Measurements from ENCODE around the gene RERE. TPM values are rescaled to one million over a fixed set of nuclear protein-coding genes. Genes with fewer than 3 reads are reported as not detected.

RERE gene
- total and polyA plus RNA-seq, 2 donors: 69.0 to 168 TPM

DNA sequence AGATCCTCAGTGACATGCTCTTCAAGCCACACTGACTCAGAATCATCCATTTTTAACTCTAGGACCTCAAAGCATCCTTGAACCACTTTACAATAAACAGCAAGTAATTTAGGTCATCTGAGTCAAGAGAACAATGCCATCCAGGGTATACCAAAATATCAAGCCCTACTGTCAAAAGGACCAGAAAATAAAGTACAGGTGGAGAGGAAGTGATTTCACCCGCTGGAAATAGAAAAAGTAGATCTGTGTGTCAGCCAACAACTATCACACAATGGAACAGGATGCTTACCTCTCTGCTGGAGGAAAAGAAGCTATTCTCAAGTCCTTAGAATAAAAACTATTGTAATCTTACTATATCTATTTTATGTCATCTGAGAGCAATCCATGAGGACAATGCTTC is 37.0 kb downstream of the RERE start:
- Histone ChIP-seq H3K4me3 (ENCODE audit: low read depth, low read length) (no peak overlapping the region), H3K27ac (ENCODE audit: low read depth) (no peak overlapping the region), H3K36me3 (ENCODE audit: insufficient read depth) (no peaks in the 10 kb centered on the region), H3K4me1 (ENCODE audit: insufficient read depth) (no peaks in the 10 kb centered on the region)
- DNase-seq (ENCODE audit: extremely low spot score): no peak
- 84% methylated on average over 1 of the region's 1 CpG for WGBS

DNA sequence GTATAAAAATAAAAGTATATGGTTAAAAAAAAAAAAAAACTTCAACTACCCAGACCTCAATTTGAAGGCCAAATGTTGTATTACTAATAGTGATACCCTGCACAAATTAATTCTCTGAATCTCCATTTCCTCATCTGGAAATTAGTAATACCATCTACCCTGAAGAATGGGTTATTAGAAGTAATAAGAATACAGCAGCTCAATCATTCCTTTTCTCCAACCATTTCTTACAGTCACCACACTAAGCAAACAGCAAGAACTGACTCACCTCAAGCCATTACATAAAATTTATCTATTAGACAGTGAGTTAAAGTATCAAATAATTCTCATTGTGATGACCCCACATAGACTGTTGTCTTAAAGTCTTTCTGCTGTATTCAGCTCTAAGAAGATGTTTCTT is 39.6 kb downstream of the RERE start:
- no peaks in the 10 kb centered on the region for H3K36me3 ChIP-seq (ENCODE audit: insufficient read depth)
- H3K4me3 ChIP-seq (ENCODE audit: low read depth, low read length): no peak overlapping the region
- no peak overlapping the region for H3K27ac ChIP-seq (ENCODE audit: low read depth)
- DNase-seq (ENCODE audit: extremely low spot score): no peak
- no peaks in the 10 kb centered on the region for H3K4me1 ChIP-seq (ENCODE audit: insufficient read depth)

DNA sequence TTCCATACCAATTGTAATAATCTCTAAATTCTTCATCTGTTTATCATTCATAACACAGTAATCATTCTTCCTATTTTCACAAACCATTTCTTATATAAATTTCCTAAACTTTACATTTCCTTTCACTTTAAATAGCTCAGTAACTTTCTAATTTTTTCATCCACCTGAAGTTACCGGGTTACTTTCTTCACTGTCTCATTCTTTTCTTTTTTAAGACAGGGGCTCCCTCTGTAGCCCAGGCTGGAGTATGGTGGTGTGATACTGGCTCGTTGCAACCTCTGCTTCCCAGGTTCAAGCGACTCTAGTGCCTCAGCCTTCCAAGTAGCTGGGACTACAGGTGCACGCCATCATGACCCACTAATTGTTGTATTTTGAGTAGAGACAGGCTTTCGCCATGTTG is 41.3 kb downstream of the RERE start:
- WGBS: 83% methylated on average over 5 of the region's 5 CpGs
- Histone ChIP-seq H3K4me1 (ENCODE audit: insufficient read depth) (no peaks in the 10 kb centered on the region), H3K36me3 (ENCODE audit: insufficient read depth) (no peaks in the 10 kb centered on the region), H3K27ac (ENCODE audit: low read depth) (no peak overlapping the region), H3K4me3 (ENCODE audit: low read depth, low read length) (no peak overlapping the region)
- no peak for DNase-seq (ENCODE audit: extremely low spot score)

DNA sequence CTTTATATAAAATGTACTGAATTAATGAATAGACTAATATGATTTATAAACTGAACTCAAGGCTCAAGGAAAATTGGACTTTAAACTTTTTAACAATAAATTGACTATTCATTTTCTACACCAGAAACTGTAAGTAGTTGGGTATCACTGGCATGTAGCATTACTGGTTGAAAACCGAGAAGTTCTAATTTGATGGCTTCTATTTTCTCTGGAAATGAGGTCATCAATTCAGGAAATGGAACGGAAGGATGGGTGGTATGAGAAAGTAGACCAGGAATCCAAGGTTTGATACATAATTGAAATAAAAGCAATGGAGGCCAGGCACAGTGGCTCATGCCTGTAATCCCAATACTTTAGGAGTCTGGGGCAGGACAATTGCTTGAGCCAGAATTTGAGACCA is 50.4 kb downstream of the RERE start:
- no peaks in the 10 kb centered on the region for H3K4me1 ChIP-seq (ENCODE audit: insufficient read depth)
- no peaks in the 10 kb centered on the region for H3K36me3 ChIP-seq (ENCODE audit: insufficient read depth)
- no peak for DNase-seq (ENCODE audit: extremely low spot score)
- 90% methylated on average over 2 of the region's 2 CpGs for WGBS
- no peak overlapping the region for H3K4me3 ChIP-seq (ENCODE audit: low read depth, low read length)
- H3K27ac ChIP-seq (ENCODE audit: low read depth): no peak overlapping the region

DNA sequence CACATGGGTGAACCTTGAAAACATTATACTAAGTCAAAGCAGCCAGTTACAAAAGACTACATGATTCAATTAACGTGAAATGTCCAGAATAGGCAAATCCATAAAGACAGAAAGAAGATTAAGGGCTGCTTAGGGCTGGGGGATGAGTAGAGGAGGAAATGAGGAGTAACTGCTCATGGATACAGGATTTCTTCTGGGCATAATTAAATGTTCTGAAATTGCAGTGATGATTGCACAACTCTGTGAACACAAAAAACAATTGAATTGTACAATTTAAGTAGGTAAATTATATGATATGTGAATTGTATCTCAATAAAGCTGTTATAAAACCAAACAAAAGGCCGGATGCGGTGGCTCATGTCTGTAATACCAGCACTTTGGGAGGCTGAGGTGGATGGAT is 52.2 kb downstream of the RERE start:
- DNase-seq (ENCODE audit: extremely low spot score): no peak
- H3K4me1 ChIP-seq (ENCODE audit: insufficient read depth): no peaks in the 10 kb centered on the region
- WGBS: 94% methylated on average over 3 of the region's 3 CpGs
- H3K4me3 ChIP-seq (ENCODE audit: low read depth, low read length): no peak overlapping the region
- no peaks in the 10 kb centered on the region for H3K36me3 ChIP-seq (ENCODE audit: insufficient read depth)
- H3K27ac ChIP-seq (ENCODE audit: low read depth): no peak overlapping the region

DNA sequence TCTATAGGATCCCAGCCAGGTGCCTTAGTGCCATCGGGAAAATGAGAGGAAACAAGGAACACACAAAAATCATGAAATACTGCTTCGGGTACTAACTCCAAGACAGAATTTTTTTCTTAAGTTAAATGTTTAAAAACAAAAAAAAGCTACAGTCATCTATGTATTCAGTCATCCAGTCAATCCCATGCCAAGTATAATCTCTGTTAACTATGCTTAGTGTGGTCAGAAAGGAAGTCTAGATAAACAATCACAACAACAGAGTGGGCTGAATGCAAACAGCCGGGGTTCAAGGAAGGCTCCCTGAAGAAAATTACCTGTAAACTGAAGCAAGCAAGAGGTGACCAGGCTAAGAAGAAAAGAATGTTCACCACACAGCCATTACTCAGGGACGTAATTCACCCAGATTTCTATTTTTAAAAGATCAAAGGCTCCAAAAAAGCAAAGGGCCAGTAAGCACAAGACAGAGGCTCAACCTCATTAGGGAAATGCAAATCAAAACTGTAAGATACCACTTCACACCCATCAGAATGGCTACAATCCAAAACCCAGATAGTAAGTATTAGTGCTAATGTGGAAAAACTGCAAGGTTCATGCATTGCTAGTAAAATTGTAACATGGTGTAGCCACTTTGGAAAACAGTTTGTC is 53.0 kb downstream of the RERE start:
- Histone ChIP-seq H3K27ac (ENCODE audit: low read depth) (no peak overlapping the region), H3K36me3 (ENCODE audit: insufficient read depth) (no peaks in the 10 kb centered on the region), H3K4me1 (ENCODE audit: insufficient read depth) (no peaks in the 10 kb centered on the region), H3K4me3 (ENCODE audit: low read depth, low read length) (no peak overlapping the region)
- DNase-seq (ENCODE audit: extremely low spot score): no peak
- 50% methylated on average over 4 of the region's 4 CpGs for WGBS

DNA sequence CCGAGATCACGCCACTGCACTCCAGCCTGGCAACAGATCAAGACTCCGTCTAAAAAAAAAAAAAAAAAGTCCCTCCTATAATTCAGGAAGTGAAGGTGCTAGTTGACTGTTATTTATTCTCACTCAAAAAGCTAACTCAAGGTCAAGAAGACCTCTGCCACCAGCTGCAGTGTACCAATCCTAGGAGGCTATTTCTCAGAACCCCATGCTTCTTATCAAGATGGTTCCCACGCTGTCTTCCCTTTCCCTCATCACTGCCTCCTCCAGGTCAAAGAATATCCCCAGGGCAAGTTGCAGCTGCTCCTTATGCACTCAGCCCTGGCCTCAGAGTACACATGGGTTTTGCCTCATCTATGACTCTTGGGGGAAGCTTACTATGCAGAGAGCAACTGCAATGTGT is 53.6 kb downstream of the RERE start:
- DNase-seq (ENCODE audit: extremely low spot score): no peak
- WGBS: 68% methylated on average over 4 of the region's 4 CpGs
- Histone ChIP-seq H3K36me3 (ENCODE audit: insufficient read depth) (no peaks in the 10 kb centered on the region), H3K27ac (ENCODE audit: low read depth) (no peak overlapping the region), H3K4me3 (ENCODE audit: low read depth, low read length) (no peak overlapping the region), H3K4me1 (ENCODE audit: insufficient read depth) (no peaks in the 10 kb centered on the region)

DNA sequence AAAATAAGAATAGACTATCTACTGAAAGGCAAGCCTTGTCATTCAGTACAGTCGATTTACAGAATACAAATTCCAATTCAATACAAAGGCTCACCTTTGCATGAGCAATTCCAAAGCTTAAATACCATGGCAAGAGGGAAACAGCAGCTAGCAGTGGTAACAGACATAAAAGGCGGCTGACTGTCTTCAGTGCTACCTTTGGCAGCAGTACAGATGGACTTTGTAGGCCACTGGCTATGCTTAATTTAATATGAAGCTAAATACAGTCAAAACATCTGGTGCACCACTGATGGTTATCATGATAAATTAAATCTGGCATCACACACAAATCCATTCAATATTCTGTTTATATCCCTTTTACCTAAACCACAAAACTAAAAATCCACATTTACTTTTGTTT is 62.4 kb downstream of the RERE start:
- Histone ChIP-seq H3K36me3 (ENCODE audit: insufficient read depth) (no peaks in the 10 kb centered on the region), H3K4me3 (ENCODE audit: low read depth, low read length) (no peak overlapping the region), H3K27ac (ENCODE audit: low read depth) (no peak overlapping the region), H3K4me1 (ENCODE audit: insufficient read depth) (no peaks in the 10 kb centered on the region)
- 66% methylated on average over 2 of the region's 2 CpGs for WGBS
- no peak for DNase-seq (ENCODE audit: extremely low spot score)

DNA sequence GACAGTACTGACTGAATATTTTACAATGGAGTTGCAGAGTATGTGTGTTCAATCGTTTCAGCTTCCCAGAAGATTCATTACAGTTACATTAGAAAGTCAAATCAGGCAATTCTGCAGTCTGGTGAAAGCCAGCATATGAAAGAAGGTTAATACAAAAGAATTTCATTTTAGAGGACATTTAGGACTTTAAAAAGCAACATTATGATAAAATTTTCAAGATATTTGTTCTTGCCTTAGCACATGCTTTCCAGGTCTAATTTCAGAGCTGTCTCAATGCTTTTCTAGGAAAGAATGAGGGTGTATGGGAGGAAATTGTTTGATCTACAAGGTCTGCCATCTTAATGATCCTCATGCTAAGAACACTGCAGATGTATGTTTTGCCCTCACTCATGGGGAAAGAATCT is 63.2 kb downstream of the RERE start:
- Histone ChIP-seq H3K36me3 (ENCODE audit: insufficient read depth) (no peaks in the 10 kb centered on the region), H3K4me1 (ENCODE audit: insufficient read depth) (no peaks in the 10 kb centered on the region), H3K27ac (ENCODE audit: low read depth) (no peak overlapping the region), H3K4me3 (ENCODE audit: low read depth, low read length) (no peak overlapping the region)
- no peak for DNase-seq (ENCODE audit: extremely low spot score)
- WGBS: 83% methylated on average over 1 of the region's 1 CpG

DNA sequence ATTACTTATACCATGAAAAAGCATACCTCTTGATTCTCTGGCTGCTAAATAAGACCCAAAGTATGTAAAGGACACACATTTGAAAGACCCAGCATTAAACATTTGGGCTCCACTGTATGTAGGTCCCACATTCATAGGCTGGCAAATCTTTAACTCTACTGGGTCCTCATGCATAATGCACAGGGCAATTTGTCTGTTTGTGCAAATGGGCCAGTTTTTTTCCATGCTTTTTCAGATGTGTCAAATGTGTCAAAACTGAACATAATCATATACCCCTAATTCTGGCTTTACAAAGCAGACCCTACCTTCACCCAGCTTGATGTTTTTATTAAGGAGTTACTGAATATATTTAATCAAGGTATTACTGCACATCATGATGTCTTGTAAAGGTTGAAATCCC is 63.7 kb downstream of the RERE start:
- Histone ChIP-seq H3K4me3 (ENCODE audit: low read depth, low read length) (no peak overlapping the region), H3K36me3 (ENCODE audit: insufficient read depth) (no peaks in the 10 kb centered on the region), H3K4me1 (ENCODE audit: insufficient read depth) (no peaks in the 10 kb centered on the region), H3K27ac (ENCODE audit: low read depth) (no peak overlapping the region)
- DNase-seq (ENCODE audit: extremely low spot score): no peak

DNA sequence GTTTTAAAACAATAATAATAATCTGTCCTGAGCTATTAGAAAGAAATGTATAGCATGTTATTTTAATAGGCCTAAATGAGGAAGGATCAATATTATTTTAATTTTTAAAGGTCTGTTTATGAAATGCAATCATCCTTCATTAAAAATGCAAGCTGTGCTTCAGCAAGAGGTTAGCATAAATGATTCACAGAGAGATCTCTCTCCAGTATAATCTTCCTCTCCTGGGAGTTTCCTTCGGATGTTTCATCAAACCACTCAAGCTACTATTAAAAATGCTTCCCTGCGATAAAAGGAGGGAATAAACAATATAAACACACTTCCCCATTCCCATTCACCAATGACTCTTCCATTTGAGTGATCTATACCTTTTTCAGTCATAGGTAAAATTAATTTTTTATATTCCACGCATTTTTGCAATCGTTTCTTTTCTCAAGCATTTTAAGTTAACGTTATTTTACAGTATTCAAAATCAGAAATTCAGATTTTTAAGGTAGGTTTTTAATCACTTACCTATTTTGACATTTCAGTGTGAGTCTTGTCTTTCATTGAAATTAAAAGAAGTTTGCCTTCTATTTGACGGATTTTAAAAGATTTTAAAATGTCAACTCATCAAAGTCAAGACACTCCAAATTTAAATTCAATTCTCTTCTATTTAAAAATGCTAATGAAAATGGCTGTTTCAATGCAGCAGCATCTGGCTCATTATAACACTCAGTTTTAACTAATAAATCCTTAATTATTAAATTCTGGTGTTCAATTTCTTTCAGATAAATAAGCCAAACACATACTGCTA is 64.3 kb downstream of the RERE start:
- Histone ChIP-seq H3K27ac (ENCODE audit: low read depth) (no peak overlapping the region), H3K4me3 (ENCODE audit: low read depth, low read length) (no peak overlapping the region), H3K4me1 (ENCODE audit: insufficient read depth) (peaks cover 2% of the 10 kb centered on the region), H3K36me3 (ENCODE audit: insufficient read depth) (no peaks in the 10 kb centered on the region)
- 88% methylated on average over 6 of the region's 6 CpGs for WGBS
- DNase-seq (ENCODE audit: extremely low spot score): no peak

DNA sequence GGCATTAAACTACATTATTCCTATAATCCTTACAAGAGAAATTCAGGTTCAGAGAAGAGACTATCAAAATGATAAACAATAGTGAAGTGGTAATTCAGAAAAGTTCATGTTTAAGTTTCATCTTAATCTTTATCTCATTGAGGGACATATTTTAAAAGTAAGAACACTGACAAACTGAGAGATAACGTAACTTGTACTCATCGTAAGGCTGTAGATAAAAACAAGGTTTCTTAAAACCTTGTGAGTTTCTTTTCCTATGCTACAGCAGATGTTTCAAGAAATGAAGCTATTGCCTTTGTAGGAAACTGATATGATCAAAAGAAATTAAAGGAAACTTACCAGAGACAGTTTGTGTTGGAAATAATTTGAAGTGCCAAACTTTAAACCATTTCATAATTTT is 65.0 kb downstream of the RERE start:
- DNase-seq (ENCODE audit: extremely low spot score): no peak
- peaks cover 2% of the 10 kb centered on the region for H3K4me1 ChIP-seq (ENCODE audit: insufficient read depth)
- WGBS: 67% methylated on average over 2 of the region's 2 CpGs

GRCh38 chr1:8751984-8752383 is 65.5 kb downstream of the RERE start:
- H3K4me3 ChIP-seq (ENCODE audit: low read depth, low read length): no peak overlapping the region
- no peak for DNase-seq (ENCODE audit: extremely low spot score)
- no peak overlapping the region for H3K27ac ChIP-seq (ENCODE audit: low read depth)
- H3K36me3 ChIP-seq (ENCODE audit: insufficient read depth): no peaks in the 10 kb centered on the region
- 78% methylated on average over 4 of the region's 4 CpGs for WGBS
- peaks cover 2% of the 10 kb centered on the region for H3K4me1 ChIP-seq (ENCODE audit: insufficient read depth)

More for the DNA sequence above, 65.0 kb downstream of the RERE start:
- Histone ChIP-seq H3K36me3 (ENCODE audit: insufficient read depth) (no peaks in the 10 kb centered on the region), H3K27ac (ENCODE audit: low read depth) (no peak overlapping the region), H3K4me3 (ENCODE audit: low read depth, low read length) (no peak overlapping the region)

GRCh38 chr1:8747879-8748825 is 69.3 kb downstream of the RERE start:
- WGBS: 78% methylated on average over 15 of the region's 15 CpGs
- peaks cover 2% of the 10 kb centered on the region for H3K4me1 ChIP-seq (ENCODE audit: insufficient read depth)

More at GRCh38 chr1:8747879-8748825, 69.3 kb downstream of the RERE start:
- Histone ChIP-seq H3K4me3 (ENCODE audit: low read depth, low read length) (no peak overlapping the region), H3K27ac (ENCODE audit: low read depth) (no peak overlapping the region), H3K36me3 (ENCODE audit: insufficient read depth) (no peaks in the 10 kb centered on the region)
- DNase-seq (ENCODE audit: extremely low spot score): no peak
